HG03520 (cell line): ENCODE data around the gene BRD4.

Experiments
- ATAC-seq: cut with Tn5 transposase; IDR thresholded peaks from one replicate; pipeline ENCODE4 v1.9.1; 2021; ENCODE audit warnings: mild to moderate bottlenecking, moderate library complexity; ENCODE audit not compliant: unreplicated experiment

Gene BRD4

GRCh38 chr19:15317392-15318071 lies 14.8 kb downstream of the BRD4 start:
- ATAC-seq, result no peak

GRCh38 chr19:15316498-15316897 lies 15.8 kb downstream of the BRD4 start:
- ATAC-seq, result no peak

DNA sequence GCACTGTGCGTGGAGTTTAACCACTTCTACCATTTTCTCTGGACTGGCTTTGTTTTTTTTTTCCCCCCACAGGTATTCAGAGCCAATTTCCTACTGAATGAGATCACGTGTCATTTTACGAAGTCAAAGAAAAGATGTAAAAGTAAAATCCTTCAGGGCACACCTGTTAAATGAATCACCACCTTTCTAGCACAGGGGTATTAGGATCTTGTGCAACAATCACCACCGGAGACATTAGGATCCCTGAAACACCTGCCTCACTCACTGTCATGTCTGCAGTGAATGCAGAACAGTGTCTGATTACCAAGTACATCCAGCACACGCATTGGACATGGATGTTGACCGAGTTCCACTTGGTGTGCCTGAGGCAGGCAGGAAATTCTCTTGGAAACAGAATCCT lies 17.2 kb downstream of the BRD4 start:
- no peak for ATAC-seq

DNA sequence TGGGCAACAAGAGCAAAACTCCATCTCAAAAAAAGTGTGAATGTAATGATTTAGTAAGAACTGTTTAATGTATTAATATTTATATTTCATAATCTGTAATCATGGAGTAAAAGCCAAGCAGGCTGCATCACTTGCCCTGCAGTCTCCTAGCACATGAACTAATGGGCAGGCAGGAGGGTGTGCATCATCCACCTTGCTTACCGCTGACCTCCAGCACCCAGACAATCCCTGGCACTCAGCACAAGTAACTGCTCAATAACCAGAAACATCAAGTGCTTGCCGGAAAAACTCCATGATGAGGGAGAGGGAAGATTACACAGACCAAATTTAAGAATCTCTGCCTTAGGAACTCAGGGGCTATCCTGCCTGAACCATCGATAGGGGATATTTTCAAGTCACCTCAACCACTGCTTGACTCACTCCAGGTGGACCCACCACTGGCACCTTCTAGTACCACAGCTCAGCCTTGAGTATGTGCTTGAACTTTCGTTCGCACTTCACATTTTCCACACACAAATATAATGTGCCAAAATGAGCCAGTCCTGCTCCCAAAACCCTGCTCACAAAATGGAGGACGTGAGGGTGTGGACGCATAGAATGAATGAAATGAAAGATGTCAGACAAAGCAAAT lies 18.6 kb downstream of the BRD4 start:
- no peak for ATAC-seq

DNA sequence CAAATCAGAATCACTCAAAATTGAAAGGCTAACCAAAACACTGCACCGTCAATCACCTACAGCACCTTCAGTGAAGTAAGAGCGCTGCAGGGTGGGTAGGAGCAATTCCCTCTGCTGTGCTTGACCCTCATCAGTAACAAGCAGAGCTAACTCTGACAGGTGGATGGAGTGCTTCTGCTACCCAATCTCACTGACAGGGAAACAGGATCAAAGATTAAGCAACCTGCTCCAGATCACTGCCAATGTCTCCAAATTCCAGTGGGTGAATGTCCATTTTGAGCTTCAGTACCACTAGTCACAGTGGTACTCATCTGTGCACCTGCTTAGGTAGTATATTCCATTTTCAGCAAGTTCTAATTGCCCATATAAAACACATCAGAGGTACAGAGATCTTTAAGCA lies 25.2 kb downstream of the BRD4 start:
- ATAC-seq, result no peak

DNA sequence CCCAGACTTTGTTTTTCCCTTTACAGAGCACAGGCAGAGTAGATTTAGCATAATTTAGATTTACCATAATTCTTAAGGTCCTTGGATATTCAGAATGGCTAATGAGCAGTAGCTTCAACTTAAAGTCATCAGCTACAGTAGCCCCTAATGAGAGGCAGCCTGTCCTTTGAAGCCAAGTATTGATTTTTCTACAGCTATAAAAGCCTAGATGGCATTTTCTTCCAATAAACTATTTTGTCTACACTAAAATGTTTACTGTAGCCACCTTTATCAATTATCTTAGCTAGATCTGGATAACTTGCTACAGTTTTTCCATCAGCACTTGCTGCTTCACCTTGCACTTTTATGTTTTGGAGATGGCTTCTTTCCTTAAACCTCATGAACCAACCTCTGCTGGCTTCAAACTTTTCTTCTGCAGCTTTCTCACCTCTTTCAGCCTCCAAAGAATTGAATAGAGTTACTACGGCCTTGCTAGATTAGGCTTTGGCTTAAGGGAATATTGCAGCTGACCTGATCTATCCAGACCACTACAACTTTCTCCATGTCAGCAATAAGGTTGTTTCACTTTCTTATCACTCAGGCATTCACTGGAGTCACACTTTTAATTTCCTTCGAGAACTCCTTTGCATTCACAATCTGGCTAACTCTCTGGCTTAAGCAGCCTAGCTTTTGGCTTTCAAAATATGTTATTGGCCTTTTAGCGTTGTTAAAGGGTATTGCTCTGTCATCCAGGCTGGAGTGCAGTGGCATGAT lies 26.6 kb downstream of the BRD4 start:
- ATAC-seq, result no peak

DNA sequence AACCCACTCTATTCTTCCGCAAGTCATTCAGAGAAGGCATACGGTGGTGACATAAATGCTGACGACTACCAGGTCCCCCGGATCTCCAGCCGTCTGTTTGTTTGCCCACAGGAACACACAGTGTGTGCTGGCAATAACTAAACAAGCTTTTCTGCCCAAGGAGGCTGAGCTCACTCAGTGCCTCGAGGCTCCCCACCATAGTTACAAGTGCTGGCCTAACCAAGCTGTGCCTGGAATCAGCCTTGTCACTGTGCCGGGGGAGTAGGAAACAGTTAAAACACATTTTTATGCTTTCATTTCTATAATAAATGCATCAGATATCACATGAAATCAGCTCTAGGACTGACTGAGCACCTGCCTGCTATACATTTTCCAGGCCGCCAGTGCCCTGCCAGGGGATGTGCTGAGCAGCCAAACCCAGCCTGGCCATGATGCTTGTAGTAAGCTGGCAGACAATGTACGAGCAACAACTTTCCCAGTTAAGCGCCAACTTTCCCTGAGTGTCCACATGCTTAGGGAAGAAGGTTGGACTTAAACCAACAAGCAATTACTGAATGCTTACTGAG lies 28.1 kb downstream of the BRD4 start:
- no peak for ATAC-seq

GRCh38 chr19:15303105-15303780 lies 29.1 kb downstream of the BRD4 start:
- ATAC-seq, result no peak

DNA sequence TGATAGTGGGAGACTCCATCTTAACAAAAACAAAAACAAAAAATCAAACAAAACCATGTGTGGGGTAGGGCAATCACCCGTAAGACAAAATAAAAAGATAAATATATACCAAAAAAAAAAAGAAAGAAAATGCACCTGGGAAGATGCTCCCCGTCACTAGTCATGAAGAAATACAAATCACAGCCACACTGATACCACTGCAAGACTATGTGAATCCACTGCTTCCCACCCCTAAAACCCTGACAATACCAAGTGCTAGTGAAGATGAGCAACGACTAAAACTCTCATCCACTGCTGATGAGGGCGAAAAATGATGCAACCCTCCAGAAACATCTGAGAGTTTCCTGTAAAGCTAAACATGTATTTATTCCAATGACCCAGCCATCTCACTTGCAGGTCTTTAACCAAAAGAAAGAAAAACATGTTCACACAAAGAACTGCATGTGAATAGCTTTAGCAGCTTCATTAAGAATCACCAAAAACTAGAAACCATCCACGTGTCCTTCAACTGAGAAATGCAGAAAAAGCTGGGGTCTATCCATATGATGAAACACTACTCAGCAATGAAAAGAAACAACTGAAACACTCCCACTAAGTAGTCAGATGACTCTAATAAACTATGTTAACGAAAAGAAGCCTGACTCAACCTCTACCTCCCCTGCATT lies 31.7 kb downstream of the BRD4 start:
- no peak for ATAC-seq

- no peak for ATAC-seq
Observed at GRCh38 chr19:15299568-15300409, 32.5 kb downstream of the BRD4 start.

DNA sequence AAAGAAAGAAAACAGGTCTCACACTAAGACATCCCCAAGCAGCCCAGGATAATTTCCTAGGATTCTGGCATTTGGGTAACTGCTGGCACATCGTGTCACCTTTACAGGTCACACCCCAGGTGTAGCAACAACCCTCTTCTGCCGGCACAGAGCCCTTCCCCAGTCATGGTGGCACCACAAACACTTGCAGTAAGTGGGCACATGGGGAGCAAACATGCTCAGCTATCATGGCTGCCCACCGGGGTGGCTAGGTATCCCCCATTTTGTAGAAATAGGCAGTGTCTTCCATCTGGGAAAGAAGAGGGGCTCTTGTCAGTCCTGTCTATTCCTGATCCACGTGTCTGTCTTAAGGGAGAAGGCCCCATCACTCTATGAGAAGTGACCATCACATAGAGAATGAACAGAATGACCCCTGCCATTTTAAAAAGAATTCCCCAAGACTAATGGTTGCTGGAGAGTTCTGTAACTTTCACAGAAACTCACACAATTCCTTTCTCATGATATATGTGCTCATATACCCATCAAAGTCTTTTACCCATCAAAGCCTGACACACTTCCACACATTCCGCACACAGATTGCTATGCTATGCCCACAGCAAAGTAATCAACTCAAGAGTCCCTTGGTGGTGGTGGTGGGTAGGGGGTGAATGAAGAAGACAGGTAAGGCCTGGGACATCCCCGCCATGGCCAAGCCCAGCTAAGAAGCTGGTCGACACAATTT lies 33.3 kb downstream of the BRD4 start:
- no peak for ATAC-seq

DNA sequence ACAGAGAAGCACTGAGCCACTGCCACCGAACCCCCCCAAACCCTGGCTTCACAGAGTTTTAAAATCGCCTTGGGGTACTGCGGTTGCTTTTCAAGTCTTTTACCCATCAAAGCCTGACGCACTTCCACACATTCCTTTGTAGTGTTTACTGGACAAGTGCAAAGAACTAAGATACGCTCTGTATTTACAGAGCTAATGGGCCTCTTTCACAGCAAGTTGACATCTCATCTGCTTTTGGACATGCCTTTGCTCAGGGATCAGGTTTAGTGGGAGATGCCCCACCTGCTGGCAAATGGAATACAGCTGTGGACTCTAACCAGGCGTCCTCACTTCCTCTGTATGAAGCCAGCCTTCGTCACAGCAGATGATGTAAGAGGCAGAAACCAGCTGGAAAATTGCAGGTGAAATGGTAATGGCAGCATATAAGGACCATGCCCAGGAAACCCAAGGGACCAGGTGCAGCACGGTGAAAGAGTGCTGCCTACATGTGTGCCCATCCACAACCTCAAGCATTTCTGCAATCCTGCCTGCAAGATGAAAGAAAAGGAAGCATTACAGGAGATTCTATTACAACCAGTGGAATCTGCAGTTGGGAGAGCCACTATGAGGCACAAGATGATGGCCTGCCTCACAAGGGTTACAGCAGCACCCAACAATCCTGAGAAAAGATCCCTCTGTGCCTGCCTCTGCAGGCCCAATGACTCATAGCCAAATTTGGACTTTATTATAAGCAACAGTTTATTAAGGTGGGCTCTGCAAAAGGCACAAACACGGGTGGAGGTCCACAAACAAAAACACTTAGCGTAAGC lies 34.7 kb downstream of the BRD4 start:
- ATAC-seq, result no peak

DNA sequence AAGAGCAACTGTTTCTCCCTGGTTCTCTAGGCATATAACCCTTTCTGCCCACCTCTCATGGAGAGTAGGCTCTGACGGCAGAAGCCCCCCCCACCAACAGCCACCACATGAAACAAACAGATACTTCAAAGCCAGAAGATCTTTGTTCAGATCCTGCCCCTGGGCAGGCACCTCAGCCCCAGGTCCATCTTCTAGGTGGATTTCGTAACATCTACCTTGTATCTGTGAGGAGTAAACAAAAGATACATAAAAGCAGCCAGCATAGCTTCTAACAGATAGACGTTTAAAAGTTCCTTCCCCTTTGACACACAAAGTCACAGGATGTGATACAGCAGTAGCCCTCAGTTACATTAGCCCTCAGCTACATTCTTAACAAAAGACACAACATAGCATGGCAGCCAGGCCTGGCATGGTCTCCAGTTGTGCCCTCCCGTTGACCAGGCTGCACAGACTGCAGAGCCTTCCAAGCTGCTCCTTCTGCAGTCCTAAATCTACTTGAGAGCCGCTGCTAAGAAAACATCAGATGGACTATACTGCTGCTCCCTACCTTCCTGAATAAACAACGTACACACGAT lies 35.4 kb downstream of the BRD4 start:
- no peak for ATAC-seq

GRCh38 chr19:15296353-15296752 lies 36.0 kb downstream of the BRD4 start:
- ATAC-seq, result no peak

DNA sequence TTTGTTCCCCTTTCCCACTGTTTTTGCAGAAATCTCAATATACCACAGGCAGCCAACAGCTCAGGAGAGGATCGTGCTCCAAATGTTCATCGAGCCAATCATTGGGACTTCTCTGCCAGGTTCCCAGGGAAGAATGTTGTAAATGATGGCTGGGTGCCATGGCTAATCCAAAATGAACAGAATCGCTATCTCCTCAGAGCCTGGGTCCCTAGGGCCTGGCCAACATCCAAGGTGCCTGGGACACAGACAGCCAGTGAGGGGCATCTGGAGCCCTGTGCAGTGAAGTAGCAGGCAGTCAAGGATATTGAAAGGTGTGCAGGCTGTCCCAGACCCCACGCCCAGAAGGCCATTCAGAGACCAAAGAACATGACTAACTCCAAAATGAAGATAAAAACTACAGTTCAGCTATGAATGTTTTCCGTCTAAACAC lies 37.8 kb downstream of the BRD4 start:
- no peak for ATAC-seq

GRCh38 chr19:15293781-15294491 lies 38.4 kb downstream of the BRD4 start:
- ATAC-seq, result no peak

DNA sequence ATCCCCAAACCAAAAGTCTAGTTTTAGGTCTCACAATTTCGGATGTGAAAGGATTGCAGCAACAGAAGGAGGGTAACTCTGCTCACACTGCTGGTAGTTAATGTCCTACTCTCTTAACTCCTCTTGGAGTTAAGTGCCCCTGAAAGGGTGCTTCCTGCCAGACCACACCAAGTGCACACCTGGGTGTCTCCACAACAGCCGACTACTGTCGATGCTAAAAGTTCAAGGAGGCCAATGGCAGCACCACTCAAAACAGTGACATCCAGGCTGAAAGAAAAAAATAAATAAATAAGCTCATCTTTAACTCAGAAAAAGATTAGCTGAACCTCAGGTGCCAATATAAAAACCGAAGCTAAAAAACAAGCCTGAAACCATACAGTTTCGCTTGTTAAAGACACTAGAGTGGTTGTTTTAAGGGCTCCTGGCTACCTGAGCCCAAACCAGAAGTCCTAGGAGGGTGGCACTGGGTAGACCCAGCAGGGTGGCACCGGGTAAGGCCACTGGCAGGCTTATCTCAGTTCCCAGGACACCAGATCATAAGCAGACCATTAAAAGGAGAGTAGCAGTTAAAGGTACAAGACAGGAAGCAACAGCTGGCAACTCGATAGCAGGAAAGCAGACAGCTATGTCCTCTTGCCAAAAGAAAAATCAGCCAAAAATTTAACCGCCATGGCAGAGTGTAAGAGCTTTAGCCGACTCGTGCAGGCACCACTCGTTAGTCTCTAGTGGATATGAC lies 39.3 kb downstream of the BRD4 start:
- no peak for ATAC-seq
